HG03575 (cell line): ENCODE data around the gene SEMA7A.

Experiments used
- ATAC-seq: cut with Tn5 transposase; IDR thresholded peaks from one replicate; pipeline ENCODE4 v1.9.1; 2021; ENCODE audit not compliant: unreplicated experiment, insufficient number of reproducible peaks, low FRiP score; ENCODE audit errors: extremely low read depth

SEMA7A gene

DNA sequence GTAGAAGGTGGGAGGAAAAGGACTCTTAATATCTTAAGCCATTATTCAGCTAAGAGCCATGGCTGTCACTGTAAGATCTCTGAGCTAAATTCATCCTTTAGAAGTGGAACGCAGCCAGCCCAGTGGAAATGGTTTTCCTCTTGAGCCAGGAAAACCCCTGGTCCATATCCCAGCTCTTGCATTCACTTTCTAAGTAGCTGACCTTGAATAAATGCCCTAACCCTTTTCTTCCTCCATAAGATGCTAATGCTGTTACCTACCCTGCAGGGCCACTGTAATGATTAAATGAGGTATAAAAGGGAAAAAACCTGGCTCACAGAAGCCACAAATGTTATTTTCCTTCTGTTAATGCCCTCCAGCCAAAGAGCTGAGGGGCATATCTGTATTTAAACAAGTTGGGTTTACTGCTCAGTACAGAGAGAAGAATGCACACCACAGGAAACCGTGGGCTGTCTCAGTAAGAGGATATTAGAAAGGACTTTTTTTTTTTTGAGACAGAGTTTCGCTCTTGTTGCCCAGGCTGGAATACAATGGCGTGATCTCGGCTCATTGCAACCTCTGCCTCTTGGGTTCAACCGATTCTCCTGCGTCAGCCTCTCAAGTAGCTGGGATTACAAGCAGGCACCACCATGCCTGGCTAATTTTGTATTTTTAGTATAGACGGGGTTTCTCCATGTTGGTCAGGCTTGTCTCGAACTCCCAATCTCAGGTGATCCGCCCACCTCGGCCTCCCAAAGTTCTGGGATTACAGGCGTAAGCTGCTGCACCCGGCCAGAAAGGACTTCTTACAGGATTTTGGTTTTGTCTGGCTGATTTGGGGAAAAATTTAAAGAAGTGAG lies 20.4 kb upstream of the SEMA7A start:
- no peak for ATAC-seq

- no peak for ATAC-seq
These were observed 18.4 kb upstream of the SEMA7A start for GRCh38 chr15:74451861-74452835.

GRCh38 chr15:74451322-74451721 lies 17.6 kb upstream of the SEMA7A start:
- no peak for ATAC-seq

DNA sequence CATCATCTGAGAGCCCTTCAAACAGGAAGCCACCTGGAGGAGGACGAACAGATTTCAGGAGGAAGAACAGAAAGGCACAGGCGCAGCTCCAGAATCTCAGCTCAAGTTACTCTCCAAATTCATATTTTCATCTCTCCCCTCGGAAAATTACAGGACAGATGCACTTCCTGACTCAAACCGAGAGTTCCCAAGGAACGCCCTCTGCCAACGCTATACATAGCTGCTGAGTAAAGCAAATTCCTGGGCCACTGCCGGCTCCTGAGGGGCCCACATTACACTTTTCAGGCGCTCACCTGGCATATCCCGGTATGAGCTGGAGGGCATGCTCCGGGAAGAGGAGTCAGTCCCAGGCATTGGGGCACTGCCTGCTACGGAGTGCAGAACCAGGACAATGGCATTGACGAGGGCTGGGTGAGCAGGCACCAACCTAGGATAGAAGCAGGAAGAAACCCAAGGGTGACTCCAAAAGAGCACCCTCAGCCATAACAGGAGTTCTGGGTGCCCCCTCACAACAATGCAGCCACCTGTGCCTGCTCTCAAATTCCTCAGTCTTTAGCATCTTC lies 16.0 kb upstream of the SEMA7A start:
- no peak for ATAC-seq

GRCh38 chr15:74449095-74449494 lies 15.3 kb upstream of the SEMA7A start:
- ATAC-seq: no peak

DNA sequence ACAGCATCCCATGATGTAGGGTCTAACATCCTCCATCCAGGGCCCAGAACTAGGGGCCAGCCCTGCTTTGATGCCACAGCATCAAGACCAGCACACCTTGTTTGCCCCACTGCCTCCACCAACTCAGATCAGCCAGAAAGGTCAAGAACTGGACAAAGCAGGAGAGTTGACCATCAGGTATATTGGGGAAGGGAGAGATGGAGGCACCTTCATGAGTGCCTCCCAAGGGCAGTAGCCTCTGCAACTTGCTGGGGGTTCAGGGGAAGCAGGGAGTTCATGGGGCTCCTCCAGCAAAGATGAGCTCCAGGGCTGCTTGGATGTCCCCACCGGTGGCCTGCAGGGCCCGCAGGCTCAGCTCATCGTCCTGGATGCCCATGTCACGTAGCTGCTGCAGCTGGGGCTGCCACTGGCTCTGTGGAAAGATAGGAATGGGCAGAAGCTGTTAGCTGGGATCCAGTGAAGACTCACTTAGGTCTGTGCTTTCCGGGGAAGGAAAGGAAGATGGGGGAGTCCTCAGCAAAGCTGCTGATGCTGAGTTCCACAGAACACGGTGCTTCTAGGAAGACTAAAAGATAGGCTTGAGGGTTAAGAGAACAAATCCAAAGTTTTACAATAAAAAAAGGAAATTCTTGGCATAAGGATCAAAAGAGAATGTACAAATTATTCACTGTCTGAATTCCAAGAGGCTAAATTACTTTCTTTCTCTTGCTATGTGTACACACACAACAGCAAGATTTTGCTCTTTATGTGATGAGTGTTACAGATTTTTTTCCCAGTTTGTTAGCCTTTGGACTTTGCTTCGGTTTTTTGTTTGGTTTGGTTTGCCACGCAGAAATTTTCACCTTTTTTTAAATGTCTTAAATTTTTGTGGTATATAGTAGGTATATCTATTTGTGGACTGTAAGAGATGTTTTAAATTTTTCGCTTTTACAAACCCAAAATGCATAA lies 12.3 kb upstream of the SEMA7A start:
- ATAC-seq: no peak

DNA sequence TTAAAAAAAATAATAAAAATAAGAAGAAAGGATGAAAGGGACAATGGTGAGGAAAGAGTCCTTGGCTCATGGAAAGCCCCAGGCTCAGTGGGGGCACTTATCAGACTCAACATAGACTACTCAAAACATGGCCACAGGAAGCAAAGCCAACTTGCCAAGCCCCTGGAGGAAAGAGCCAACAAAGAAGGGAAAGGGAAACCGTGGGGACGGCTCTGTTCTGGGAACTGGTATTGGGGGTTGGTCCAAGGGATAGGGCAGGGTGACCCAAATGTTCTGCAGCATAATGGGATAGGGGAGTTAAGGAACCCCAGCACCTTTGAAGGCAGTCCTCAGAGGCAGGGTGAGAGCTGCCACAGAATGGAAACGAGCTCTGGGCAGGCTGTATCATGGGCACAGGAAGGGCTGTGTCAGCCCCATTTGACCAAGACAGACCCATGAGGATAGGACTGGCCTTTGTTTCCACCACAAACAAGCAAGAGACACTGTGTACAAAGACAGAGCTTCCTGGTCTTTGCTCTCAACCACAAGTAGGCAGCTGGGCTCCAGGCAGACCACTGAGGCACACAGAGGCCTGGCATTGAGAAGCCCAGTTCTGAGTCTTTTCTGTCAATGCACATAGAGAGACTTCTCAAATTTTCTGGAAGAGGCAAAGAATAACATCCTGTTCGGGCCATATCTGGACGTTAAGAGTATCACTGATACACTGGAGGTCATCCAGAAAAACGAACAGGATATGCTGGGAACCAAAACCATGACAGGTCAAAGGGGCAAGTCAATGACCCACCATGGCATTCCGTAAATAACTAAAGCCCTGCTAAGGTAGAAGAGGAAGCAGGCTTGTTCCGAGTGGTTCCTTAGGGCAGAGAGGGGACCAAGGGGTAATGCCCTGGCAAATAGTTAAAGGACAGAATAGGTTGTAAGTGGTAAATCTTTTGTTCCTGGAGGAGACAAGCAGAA lies 10.6 kb upstream of the SEMA7A start:
- ATAC-seq: no peak

GRCh38 chr15:74443100-74443909 lies 9.5 kb upstream of the SEMA7A start:
- ATAC-seq: no peak

GRCh38 chr15:74442604-74443003 lies 8.8 kb upstream of the SEMA7A start:
- ATAC-seq: no peak

DNA sequence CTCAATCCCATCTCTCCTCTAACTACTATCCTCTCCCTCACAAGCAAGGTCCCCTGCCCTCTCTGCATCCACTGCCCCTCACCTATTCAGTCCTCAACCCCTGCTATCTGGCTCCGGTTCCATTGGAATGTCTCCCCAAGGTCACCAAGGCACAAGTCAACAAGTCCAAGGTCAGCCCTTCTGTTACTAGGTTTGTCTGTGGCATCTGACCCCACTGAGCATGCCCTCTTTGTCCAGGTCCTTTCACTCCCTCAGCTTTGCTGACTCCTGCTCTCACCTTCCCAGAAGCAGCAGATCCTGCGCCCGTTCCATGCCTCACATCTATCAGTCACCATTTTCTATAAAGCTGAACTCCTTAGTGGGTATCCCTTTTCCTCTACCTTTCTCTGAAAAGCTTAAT lies 8.3 kb upstream of the SEMA7A start:
- ATAC-seq: no peak

- no peak for ATAC-seq
These were observed 7.6 kb upstream of the SEMA7A start for GRCh38 chr15:74441248-74441941.

DNA sequence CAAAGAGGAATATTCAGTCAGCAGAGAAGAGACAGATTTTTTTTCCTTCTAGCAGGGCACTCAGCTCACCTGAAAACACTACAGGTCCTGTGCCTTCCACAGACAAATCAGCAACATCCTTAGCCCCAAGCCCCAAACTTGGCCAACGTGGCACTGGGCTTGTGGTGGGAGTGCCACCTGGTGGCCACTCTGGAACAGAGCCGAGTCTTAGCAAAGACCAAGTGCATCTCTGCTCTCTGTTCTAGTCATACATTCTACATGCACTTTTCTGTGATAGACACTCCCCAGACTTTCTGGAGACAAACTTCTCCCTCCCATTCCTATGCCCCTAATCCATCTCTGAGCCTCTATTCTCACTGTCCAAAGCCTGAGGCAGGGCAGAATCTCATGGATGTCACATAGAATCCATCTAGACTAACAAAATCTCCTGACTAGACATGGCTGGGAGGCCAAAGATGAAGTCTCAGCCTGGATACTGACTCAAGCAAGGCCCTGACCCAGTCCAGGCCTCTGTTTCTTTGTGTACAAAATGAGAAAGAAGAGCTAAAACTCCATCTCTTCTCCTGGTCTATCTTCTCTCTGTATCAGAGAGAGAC lies 5.1 kb upstream of the SEMA7A start:
- ATAC-seq: no peak

GRCh38 chr15:74438206-74438605 lies 4.4 kb upstream of the SEMA7A start:
- ATAC-seq: no peak

- no peak for ATAC-seq
These were observed 742 bp upstream of the SEMA7A start for GRCh38 chr15:74434263-74435136.

- no peak for ATAC-seq
These were observed 678 bp downstream of the SEMA7A start for GRCh38 chr15:74432968-74433591.
